ENCODE data around the gene OPRL1.
"Not testable (repeated sequence)": the region's sequence is repeated elsewhere in the genome, so short reads cannot be mapped to it uniquely, and the experiment has no call there.

Gene OPRL1

DNA sequence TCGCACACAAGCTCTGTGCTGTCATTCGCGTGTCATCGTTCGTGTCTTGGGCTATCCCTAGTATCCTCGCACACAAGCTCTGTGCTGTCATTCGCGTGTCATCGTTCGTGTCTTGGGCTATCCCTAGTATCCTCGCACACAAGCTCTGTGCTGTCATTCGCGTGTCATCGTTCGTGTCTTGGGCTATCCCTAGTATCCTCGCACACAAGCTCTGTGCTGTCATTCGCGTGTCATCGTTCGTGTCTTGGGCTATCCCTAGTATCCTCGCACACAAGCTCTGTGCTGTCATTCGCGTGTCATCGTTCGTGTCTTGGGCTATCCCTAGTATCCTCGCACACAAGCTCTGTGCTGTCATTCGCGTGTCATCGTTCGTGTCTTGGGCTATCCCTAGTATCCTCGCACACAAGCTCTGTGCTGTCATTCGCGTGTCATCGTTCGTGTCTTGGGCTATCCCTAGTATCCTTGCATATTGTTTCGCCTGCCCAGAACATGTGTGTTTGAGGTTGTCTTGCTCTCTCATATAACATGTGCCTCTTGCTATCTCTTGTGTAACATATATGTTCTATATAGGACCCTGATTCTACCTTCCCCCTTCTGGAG is 7.4 kb downstream of the OPRL1 start:
- FAIRE-seq: not testable (repeated sequence)

DNA sequence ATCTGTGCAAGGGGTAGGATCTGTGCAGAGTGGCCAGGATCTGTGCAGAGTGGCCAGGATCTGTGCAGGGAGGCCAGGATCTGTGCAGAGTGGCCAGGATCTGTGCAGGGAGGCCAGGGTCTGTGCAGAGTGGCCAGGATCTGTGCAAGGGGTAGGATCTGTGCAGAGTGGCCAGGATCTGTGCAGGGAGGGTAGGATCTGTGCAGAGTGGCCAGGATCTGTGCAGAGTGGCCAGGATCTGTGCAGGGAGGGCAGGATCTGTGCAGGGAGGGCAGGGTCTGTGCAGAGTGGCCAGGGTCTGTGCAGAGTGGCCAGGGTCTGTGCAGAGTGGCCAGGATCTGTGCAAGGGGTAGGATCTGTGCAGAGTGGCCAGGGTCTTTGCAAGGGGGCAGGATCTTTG is 8.7 kb downstream of the OPRL1 start:
- not testable (repeated sequence) for FAIRE-seq

DNA sequence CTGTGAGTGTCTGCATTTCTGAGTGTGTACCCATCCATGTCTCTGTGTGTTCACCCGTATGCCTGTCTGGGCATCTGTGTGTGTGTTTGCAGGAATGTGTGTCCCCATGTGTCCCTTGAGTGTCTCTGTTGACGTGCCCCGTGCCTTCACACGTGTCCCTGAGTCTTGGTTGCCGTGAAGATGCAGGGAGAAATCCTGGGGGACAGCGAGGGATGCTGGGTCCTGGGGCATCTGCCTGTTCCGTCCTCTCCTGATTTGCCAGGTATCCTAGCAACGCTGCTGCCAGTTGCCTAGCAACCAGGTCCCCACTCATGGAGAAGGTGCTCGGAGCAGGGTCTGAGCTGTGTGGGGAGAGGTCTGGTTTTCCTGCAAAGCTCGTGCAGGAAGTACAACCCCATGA is 10.3 kb downstream of the OPRL1 start:
- no peak for FAIRE-seq

DNA sequence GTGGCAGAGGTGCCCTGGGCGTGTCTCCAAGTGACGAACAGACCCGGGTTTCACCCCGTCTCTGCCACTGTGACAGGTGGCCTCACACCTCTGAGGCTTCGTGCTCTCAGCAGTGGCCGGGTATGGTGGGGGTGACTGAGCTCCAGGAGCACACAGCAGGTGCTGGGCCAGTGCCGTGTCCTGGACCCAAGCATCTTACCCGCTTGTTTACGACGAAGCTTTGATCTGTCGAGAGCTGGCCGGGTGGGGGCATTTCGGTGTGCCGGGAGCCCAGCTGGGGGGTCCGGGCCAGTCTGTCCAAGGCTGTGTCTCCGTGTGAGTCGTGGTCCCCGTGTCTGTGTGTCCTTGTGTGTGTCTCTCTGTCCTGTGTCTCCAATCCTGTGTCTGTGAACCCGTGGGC is 11.5 kb downstream of the OPRL1 start:
- no peak for FAIRE-seq

DNA sequence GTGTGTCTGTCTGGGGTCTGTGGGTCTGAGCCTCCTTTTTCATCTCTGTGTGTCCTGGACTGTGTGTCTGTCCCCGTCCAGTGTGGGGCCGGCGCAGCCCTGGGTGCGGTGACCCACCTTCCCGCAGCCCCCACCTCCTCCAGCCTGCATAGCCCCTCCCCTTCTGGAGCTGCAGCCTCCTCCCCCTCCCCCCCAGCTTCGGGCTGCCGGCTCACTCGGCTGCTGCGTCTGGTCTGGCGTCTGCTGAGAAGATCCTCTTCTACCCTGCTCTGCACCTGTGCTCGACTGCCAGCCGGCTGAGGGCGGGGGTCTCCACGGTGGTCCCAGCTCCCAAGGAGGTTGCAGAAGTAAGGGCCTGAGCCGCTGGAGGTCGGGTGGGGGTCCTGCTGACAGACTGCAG is 11.9 kb downstream of the OPRL1 start:
- no peak for FAIRE-seq

DNA sequence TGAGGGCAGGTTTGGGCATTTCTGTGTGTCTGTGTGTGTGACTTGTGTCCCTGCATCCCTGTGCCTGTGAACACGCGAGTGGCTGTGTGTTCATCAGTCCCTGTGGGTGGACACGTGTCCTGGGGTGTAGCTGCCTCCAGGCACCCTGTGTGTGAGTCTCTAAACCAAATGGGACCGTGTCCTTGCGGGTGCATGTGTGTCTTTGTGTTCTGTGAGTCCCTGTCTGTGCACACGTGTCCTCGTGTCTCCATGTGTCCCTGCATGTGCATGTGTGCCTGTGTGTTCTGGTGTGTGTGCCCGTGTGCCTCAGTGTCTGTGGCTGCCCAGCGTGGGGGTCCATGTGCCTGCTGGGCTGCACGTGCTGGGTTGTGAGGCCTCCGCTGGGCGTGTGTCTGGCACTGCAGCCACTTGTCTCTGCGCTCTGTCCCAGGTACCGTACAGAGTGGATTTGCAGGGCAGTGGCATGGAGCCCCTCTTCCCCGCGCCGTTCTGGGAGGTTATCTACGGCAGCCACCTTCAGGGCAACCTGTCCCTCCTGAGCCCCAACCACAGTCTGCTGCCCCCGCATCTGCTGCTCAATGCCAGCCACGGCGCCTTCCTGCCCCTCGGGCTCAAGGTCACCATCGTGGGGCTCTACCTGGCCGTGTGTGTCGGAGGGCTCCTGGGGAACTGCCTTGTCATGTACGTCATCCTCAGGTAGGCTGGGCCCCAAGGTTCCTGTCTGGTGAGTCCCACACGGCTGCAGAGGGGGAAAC is 12.6 kb downstream of the OPRL1 start:
- no peak for FAIRE-seq

DNA sequence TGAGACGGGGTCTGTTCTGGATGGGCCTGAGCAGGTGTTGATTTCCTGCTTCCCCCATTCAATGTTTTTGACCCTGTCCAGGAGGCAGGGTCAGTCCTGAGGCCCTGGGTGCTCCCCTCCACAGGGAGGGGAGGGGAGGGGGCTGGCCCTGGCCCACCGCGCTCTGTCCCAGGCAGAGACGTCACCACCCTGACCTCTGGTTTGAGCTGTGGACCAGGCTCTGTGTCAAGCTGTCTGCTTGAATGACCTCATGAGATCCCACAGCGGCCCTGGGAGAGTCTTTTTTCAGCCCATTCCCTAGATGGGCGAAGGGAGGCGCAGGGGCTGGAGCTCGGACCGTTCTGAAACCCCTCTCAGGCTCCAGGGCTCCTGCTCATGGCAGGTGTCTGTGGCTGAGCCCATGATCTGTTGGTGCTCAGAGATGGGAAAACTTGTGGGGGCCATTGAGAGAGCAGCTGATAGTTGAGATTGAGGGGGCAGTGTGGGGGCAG is 13.2 kb downstream of the OPRL1 start:
- FAIRE-seq: no peak

DNA sequence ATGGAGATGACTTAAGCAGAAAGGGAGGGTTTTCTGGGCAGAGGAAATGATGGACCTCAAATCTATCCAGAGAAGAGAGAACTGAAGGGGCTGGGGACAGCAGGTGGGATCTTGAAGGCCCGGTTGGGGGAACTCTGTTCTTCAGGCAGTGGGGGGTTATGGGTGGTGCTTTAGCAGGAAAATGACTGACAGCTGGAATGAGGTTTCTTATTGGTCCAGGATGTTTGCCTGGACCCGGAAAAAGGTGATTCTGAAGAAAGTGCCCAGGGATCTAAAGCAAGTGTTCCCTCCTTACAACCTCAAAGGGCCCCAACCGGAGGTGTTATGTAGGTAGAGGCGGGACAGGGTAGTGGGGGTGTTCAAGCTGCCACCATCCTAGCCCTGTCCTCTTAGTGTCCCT is 15.6 kb downstream of the OPRL1 start:
- no peak for FAIRE-seq

DNA sequence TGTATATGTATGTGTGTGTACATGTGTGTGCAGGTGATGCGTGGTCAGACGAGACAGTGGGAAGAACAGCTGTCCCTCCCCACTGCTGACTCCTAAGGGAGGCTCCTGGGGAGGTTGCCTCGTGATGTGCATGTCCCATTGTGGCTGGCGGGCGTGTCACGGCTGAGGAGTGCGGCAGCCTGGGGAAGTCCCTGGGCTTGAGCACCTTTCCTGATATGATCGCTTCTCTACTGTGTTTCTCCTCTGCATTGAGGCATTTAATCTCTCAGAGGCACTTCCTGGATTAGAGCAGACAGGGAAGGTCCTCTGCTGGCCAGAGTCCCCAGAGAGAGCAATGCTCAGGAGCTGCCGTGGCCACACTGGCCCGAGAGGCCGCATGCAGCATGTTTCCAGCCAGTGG is 16.0 kb downstream of the OPRL1 start:
- no peak for FAIRE-seq

DNA sequence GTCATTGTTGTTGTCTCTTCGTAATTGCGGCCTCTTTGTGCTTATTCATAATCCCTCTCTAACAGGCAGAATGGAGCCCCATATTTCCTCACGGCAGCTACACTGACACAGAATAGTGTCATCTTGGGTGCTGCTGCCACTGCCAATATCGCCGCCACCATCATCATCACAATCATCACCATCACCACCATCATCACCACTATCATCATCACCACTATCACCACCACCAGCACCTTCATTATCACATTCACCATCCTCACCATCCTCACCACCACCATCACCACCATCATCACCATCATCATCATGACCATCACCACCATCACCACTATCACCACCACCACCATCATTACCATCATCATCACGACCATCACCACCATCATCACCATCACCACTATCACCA is 16.7 kb downstream of the OPRL1 start:
- no peak for FAIRE-seq

DNA sequence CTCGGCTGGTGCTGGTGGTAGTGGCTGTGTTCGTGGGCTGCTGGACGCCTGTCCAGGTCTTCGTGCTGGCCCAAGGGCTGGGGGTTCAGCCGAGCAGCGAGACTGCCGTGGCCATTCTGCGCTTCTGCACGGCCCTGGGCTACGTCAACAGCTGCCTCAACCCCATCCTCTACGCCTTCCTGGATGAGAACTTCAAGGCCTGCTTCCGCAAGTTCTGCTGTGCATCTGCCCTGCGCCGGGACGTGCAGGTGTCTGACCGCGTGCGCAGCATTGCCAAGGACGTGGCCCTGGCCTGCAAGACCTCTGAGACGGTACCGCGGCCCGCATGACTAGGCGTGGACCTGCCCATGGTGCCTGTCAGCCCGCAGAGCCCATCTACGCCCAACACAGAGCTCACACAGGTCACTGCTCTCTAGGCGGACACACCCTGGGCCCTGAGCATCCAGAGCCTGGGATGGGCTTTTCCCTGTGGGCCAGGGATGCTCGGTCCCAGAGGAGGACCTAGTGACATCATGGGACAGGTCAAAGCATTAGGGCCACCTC is 18.7 kb downstream of the OPRL1 start:
- no peak for FAIRE-seq

DNA sequence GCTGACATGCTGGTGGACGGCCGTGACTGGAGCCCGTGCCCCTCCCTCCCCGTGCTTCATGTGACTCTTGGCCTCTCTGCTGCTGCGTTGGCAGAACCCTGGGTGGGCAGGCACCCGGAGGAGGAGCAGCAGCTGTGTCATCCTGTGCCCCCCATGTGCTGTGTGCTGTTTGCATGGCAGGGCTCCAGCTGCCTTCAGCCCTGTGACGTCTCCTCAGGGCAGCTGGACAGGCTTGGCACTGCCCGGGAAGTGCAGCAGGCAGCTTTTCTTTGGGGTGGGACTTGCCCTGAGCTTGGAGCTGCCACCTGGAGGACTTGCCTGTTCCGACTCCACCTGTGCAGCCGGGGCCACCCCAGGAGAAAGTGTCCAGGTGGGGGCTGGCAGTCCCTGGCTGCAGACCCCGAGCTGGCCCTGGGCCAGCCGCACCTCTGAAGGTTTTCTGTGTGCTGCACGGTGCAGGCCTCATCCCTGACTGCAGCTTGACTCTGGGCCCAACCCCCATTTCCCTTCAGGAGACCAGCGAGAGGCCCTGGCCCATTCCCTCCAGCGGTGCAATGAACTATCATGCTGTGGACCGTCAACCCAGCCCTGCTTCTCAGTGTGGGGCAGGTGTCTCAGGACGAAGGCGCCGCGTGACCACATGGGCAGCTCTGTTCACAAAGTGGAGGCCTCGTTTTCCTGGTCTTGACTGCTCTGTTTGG is 19.4 kb downstream of the OPRL1 start:
- no peak for FAIRE-seq

DNA sequence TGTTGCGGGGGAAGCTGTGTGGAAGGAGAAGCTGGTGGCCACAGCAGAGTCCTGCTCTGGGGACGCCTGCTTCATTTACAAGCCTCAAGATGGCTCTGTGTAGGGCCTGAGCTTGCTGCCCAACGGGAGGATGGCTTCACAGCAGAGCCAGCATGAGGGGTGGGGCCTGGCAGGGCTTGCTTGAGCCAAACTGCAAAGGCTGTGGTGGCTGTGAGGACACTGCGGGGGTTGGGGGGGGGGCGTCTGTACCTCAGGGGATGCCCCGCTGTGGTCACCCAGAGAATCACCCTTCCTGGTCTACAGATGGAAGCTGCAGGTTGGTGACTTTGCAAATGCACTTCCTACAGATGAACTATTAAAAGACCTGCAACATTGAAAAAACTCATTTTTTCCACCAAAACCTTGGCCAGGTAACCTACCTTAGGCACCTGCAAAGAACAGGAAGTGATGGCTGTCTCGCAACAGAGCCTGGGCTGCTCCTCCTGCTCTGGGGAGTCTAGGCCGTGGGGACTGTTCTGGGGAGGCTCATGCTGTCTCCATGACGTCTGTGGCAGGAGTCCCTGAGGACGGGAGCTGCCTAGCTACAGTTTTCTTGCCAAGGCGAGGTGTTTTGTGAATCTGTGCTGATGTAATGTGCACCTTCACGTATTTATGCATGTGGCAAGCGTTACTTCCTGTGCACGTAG is 20.1 kb downstream of the OPRL1 start:
- FAIRE-seq: no peak

DNA sequence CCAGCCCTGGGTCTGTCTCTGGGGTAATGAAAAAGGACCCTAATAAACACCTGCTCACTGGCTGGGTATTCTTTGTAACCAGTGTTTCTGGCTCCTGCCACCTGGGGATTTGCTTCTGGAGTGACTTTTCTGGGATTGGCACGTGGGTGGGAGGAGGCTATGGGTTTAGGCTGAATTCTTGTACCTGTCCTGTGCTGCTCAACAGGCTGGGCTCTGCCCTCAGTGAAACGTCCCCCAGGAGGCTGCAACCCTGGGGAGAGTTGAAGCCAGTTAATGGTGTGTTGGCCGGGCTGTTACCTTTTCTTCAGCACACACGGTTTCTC is 20.6 kb downstream of the OPRL1 start:
- no peak for FAIRE-seq

DNA sequence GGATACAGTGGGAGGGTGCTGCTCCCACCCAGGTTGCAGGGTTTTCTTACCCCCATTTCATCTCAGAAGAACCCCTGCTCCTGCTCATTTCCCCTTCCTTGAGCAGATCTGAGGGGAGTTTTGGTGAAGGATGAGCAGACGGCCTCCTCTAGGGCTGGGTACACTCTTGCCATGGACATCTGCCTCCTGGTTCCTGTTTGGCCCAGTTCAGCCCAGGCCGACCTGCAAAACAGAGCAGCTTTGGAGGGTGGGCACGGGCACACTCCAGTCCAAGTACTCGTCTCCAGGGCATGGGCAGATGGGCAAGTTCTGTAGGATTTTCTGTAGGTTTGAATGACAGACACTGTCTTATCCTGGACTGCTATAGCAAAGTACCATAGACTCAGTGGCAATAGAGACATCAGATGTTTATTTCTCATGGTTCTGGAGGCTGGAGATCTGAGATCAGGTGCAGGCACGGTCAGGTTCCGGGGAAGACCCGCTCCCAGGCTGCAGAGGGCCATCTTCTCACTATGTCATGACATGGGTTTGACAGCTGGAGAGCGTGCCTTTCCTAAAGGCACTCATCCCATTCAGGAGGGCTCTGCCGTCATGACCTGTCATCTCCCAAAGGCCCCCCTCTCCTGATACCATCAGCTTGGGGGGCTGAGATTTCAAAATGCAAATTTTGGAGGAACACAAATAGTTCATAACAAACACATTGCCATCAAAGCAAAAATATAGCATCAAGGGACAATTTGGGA is 21.2 kb downstream of the OPRL1 start:
- FAIRE-seq: no peak

DNA sequence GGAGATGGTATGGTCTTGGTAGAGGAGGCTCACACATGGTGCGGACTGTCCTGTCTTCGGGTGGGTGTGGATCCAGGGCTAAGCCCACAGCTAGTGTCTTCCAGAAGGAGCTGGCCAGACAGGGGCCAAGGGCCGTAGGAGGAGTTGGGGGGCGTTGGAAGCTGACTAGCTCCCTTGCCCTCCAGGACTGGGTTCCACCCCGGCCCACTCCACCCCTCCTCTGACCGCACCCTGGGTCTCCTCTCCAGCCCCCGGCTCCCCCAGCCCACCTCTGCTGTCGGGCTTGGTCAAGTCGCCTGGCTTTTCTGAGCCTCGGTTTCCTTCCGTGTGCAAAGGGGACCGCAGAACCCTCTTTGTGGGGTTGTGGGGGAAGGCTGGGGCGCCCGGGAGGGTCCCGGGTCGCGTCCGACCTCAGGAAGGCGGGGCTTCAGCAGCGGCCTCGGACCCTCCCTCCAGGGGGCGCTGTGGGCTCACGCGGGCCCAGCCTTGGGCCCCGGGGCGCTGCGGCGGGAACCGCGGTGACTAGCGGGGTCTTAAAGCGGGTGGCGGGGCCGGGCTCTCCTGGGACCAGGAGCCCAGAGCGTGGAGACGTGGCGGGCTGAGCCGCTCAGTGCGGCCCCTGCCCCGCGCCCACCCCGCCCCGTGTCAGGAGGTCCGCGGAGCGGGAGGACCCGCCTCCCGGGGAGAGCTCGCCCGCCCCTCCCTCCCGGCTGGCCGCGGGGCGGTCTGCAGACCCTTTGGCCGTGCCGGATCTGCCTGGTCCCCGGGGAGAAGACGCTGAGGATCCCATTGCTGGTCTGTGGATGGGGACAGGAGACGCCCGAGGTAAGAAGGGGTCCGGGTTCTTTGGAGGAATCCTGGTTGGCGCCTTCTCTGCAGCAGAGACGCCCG is 22.1 kb downstream of the OPRL1 start:
- FAIRE-seq: no peak

DNA sequence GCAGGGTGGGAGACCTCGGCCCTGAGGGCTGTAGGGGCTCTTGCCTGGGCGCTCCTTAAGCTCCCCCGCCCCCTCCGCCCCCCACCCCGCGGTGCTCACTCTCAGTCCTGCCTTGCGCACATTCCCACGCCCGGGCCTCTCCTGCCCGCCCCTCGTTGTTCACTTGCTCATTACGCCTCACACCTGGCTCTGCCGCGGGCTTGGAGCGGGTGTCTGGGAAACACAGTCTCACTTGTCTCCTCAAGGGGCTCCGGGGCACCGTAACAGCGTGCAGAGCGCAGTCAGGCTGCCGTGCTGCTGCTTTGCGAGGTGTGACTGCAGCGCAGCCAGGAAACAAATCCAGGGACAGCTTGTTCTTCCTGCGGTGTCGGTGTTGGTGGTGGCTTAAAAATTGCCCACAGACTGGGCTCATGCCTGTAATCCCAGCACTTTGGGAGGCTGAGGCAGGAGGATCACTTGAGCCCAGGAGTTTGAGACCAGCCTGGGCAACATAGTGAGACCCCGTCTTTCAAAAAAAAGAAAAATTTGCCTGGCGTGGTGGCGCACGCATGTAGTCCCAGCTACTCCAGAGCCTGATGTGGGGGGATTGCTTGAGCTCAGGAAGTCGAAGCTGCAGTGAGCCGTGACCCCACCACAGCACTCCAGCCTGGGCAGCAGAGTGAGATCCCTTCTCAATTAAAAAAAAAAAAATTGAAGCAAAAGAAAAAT is 22.9 kb downstream of the OPRL1 start:
- FAIRE-seq: no peak

DNA sequence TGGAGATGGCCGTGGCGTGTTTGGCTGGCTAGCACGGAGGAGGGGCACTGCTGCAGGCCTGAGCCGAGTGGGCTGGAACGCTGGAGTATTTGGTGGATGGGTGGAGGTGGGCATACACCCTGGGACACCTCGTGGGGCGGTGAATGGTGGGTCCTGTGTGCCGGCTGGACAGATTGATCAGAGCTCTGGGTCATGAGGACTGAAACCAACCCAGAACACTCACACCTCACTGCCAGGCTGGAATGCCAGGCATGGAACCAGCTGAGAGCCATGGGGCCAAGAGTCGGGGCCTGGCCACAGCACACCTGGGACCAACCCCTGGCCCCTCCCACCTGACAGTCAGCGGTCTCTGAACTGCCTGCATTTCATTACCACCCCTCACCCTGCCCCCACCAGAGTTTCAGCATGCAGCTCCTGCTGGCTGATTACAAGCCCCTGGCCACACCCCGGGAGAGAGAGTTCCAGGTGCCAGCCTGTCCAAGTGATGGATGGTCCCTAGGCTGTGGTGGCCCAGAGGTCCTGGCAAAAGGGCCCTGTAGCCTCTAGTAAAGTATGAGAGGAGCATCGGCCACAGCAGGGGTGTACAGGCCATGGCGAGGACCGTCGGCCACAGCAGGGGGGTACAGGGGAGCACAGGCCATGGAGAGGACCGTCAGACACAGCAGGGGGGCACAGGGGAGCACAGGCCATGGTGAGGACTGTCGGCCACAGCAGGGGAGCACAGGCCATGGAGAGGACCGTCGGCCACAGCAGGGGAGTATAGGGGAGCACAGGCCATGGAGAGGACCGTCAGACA is 24.2 kb downstream of the OPRL1 start:
- FAIRE-seq: no peak

DNA sequence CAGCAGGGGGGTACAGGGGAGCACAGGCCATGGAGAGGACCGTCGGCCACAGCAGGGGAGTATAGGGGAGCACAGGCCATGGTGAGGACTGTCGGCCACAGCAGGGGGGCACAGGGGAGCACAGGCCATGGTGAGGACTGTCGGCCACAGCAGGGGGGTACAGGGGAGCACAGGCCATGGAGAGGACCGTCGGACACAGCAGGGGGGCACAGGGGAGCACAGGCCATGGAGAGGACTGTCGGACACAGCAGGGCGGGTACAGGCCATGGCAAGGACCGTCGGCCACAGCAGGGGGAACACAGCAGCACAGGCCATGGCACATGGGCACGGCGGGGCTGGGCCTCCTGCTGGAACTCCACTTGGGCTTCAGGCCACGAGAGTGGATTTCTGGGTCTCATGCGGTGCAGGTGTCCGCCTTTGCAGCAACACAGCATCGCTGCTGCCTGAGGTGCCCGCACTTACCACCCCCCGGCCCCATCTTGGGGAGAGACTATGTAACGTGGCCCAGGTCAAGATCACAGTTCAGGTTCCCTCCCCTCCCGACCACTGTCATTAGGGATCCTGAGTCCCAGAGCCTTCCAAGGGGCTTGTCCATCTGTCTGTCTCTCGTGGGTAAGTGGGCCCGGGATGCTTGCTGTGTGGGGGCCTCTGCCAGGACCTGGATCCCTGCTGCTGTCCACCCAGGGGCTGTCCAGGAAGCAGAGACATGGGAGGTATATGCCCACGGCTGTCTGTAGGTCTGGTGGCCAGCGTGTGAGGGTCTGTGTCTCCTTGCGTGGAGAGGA is 25.0 kb downstream of the OPRL1 start:
- no peak for FAIRE-seq
